B cell (primary cell): ENCODE results near the gene TAF1B. TPM values are rescaled to one million over a fixed set of nuclear protein-coding genes. Genes with fewer than 3 reads are reported as not detected.

ENCODE experiments used
- ATAC-seq: fragments of 200-7000 bp; cut with Tn5 transposase; one replicate; pipeline ENCODE4 v1.10.0; 2021; ENCODE audit warnings: low read depth, mild to moderate bottlenecking, moderate number of reproducible peaks, moderate library complexity
- CTCF ChIA-PET: fragments of 350-600 bp; sonication (Branson Sonifier 250); formaldehyde crosslinking; loops from one replicate; lab custom pipeline; 2021; ENCODE audit warnings: antibody characterized with exemption, inconsistent platforms; lab: Charles Lee
- POLR2A ChIA-PET: fragments of 350-600 bp; sonication (Branson Sonifier 250); formaldehyde crosslinking; loops from one replicate; lab custom pipeline; 2021; ENCODE audit warnings: antibody characterized with exemption; lab: Charles Lee
- DNase-seq: peaks from one replicate; pipeline ENCODE4 v3.0.0; 2013
- H2AFZ ChIP-seq: 2 replicates; pipeline ENCODE4 v1.6.1; 2012; ENCODE audit warnings: mild to moderate bottlenecking, low read depth, low read length; ENCODE audit not compliant: insufficient read depth, poor library complexity, severe bottlenecking
- H3K27ac ChIP-seq, 2 donors: 1 replicate in 1 of 2; 2 replicates in 1 of 2; pipeline ENCODE4 v1.5.1; 2012 to 2013; ENCODE audit warnings: low read length in 2 of 2, mild to moderate bottlenecking in 2 of 2, moderate library complexity in 1 of 2
- H3K27me3 ChIP-seq, 4 experiments: fragments of 200-600 bp in 1 of 4; sonication (generic) in 1 of 4; replicated peaks in 1 of 4; 1 replicate in 2 of 4; 2 replicates in 2 of 4; pipeline versions ENCODE4 v1.6.1 to v1.7.0; 2013 to 2016; ENCODE audit warnings: low read length in 3 of 4, mild to moderate bottlenecking in 2 of 4, mixed read lengths in 1 of 4, moderate library complexity in 1 of 4; ENCODE audit not compliant: insufficient read depth in 4 of 4, control insufficient read depth in 3 of 4; ENCODE audit errors: control extremely low read depth in 1 of 4
- H3K36me3 ChIP-seq, 2 experiments: replicated peaks in 1 of 2; 1 replicate in 1 of 2; 2 replicates in 1 of 2; pipeline versions ENCODE4 v1.6.1 to v1.7.1; 2013; ENCODE audit warnings: low read length in 1 of 2; ENCODE audit not compliant: insufficient read depth in 2 of 2, control insufficient read depth in 1 of 2; ENCODE audit errors: control extremely low read depth in 1 of 2, extremely low read depth in 1 of 2
- H3K4me1 ChIP-seq, 2 donors: fragments of 200-600 bp in 1 of 2; sonication (generic) in 1 of 2; 1 replicate in 1 of 2; 2 replicates in 1 of 2; pipeline versions ENCODE4 v1.5.1 to v1.6.1; 2013 to 2017; ENCODE audit warnings: low read length in 2 of 2; ENCODE audit not compliant: control insufficient read depth in 2 of 2, insufficient read depth in 2 of 2
- H3K4me2 ChIP-seq: replicated peaks from 2 replicates; pipeline ENCODE3; 2012; ENCODE audit warnings: mild to moderate bottlenecking, low read depth, low read length; ENCODE audit not compliant: poor library complexity, severe bottlenecking
- H3K4me3 ChIP-seq, 5 experiments: fragments of 200-600 bp in 1 of 5; sonication (generic) in 1 of 5; 1 replicate in 3 of 5; 2 replicates in 2 of 5; pipeline versions ENCODE4 v1.5.1 to v1.7.0; 2011 to 2016; ENCODE audit warnings: low read length in 4 of 5, mild to moderate bottlenecking in 4 of 5, low read depth in 2 of 5, control low read depth in 1 of 5, moderate library complexity in 1 of 5; ENCODE audit not compliant: insufficient read depth in 1 of 5; ENCODE audit errors: control extremely low read depth in 1 of 5, extremely low read depth in 1 of 5
- H3K79me2 ChIP-seq: fragments of 200-600 bp; sonication (generic); one replicate; pipeline ENCODE4 v1.6.0; 2016; ENCODE audit warnings: low read length; ENCODE audit not compliant: control insufficient read depth, insufficient read depth
- H3K9ac ChIP-seq: fragments of 200-600 bp; sonication (generic); 2 replicates; pipeline ENCODE4 v1.6.1; 2017; ENCODE audit warnings: mild to moderate bottlenecking, low read length, moderate library complexity
- H3K9me3 ChIP-seq, 3 donors: one replicate each; pipeline versions ENCODE4 v1.6.1 to v1.7.1; 2013; ENCODE audit warnings: low read length in 2 of 3; ENCODE audit not compliant: control insufficient read depth in 2 of 3, insufficient read depth in 1 of 3; ENCODE audit errors: control extremely low read depth in 1 of 3
- H4K20me1 ChIP-seq: 2 replicates; pipeline ENCODE4 v1.6.0; 2012; ENCODE audit warnings: mild to moderate bottlenecking, low read length; ENCODE audit not compliant: insufficient read depth, control insufficient read depth, poor library complexity, severe bottlenecking
- H3K27ac Mint-ChIP-seq: one replicate; pipeline ENCODE4 v1.8.0; 2021; ENCODE audit warnings: mixed read lengths
- H3K27me3 Mint-ChIP-seq: one replicate; pipeline ENCODE4 v1.8.0; 2021; ENCODE audit warnings: mixed read lengths
- H3K4me1 Mint-ChIP-seq: one replicate; pipeline ENCODE4 v1.8.0; 2021; ENCODE audit warnings: mixed read lengths
- H3K4me3 Mint-ChIP-seq: one replicate; pipeline ENCODE4 v1.8.0; 2021; ENCODE audit warnings: mixed read lengths
- H3K9me3 Mint-ChIP-seq: one replicate; pipeline ENCODE4 v1.8.0; 2022; ENCODE audit warnings: mixed read lengths; ENCODE audit not compliant: insufficient read depth
- EZH2 ChIP-seq: IDR thresholded peaks from 2 replicates; pipeline ENCODE4 v1.6.1; 2012; ENCODE audit warnings: borderline replicate concordance, low read depth, mild to moderate bottlenecking, moderate library complexity, low read length; ENCODE audit not compliant: insufficient read depth, poor library complexity, severe bottlenecking
- WGBS: methylation state at CpG from one replicate; pipeline ENCODE4 v1.1.5; 2013; ENCODE audit warnings: missing lambda C conversion rate; ENCODE audit not compliant: insufficient coverage; 5-methylcytosine and 5-hydroxymethylcytosine counted together
- intact Hi-C: fragments of 100-400 bp; cut with micrococcal nuclease; formaldehyde crosslinking; loops from one replicate; pipeline ENCODE4 v1.10.0; 2022
- polyA plus RNA-seq: library from polyadenylated mRNA; depleted of rRNA; stranded (reverse); fragments of >200 nt; gene quantifications from 2 replicates; pipeline ENCODE4 v1.2.3, GENCODE V29; 2012
- total RNA-seq, 2 donors: library from RNA; stranded (reverse); fragments of 120-200 nt in 1 of 2; gene quantifications; 1 replicate in 1 of 2; 2 replicates in 1 of 2; pipeline versions ENCODE4 v1.2.3 to v1.2.4, GENCODE V29; 2013 to 2022
- TF ChIP-seq, protein P1 (sequence below): fragments of 200-600 bp; IDR thresholded peaks from one replicate; pipeline ENCODE4 v1.8.0; 2022; ENCODE audit warnings: antibody characterized with exemption, mild to moderate bottlenecking

The TAF1B gene
- total and polyA plus RNA-seq, 2 donors (not counting 1 experiment from before 2014, with no cell fraction given) = 4.5 to 25.5 TPM

DNA sequence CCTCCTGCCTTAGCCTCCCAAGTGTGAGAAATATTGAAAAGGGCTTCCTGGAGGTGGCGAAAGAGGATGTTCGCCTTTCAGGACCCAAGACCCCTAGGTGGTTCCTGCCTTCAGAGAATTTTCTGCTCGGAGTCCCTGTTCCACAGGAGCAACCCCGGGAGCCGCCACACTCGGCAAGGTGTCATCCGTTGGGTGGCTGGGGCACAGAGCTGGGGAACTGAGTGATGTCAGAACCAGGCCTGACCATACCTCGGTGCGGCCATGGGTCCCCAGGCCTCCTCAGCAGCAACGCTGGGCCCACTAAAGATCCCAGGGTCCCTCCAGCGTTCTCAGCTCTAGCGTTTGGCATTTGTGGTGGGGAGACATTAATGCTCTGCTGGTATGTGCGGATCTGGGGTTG, 23.7 kb upstream of the TAF1B start:
- Histone ChIP-seq H3K4me2 (no peak overlapping the region), H3K27me3 (peaks cover 0 to 4% (median 0%) of the 10 kb centered on the region in 4 experiments), H4K20me1 (no peaks in the 10 kb centered on the region), H3K9me3 (no peaks in the 10 kb centered on the region), H3K36me3 (no peaks in the 10 kb centered on the region), H3K79me2 (no peaks in the 10 kb centered on the region), H2AFZ (no peak overlapping the region), H3K4me3 (no peak overlapping the region), H3K9ac (no peak overlapping the region), H3K4me1 (no peaks in the 10 kb centered on the region), H3K27ac (no peak overlapping the region)
- ChIA-PET CTCF (no interaction called here), POLR2A (no interaction called here)
- Mint-ChIP-seq H3K9me3 (no peaks in the 10 kb centered on the region), H3K27me3 (peaks cover 12% of the 10 kb centered on the region), H3K4me1 (no peaks in the 10 kb centered on the region), H3K4me3 (no peak overlapping the region), H3K27ac (no peak overlapping the region)
- TF ChIP-seq, protein P1, sequence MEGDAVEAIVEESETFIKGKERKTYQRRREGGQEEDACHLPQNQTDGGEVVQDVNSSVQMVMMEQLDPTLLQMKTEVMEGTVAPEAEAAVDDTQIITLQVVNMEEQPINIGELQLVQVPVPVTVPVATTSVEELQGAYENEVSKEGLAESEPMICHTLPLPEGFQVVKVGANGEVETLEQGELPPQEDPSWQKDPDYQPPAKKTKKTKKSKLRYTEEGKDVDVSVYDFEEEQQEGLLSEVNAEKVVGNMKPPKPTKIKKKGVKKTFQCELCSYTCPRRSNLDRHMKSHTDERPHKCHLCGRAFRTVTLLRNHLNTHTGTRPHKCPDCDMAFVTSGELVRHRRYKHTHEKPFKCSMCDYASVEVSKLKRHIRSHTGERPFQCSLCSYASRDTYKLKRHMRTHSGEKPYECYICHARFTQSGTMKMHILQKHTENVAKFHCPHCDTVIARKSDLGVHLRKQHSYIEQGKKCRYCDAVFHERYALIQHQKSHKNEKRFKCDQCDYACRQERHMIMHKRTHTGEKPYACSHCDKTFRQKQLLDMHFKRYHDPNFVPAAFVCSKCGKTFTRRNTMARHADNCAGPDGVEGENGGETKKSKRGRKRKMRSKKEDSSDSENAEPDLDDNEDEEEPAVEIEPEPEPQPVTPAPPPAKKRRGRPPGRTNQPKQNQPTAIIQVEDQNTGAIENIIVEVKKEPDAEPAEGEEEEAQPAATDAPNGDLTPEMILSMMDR = no peak
- ATAC-seq = no peak
- intact Hi-C loops = no loop called here
- 92% methylated on average over 11 of the region's 13 CpGs for WGBS
- no peak for DNase-seq

DNA sequence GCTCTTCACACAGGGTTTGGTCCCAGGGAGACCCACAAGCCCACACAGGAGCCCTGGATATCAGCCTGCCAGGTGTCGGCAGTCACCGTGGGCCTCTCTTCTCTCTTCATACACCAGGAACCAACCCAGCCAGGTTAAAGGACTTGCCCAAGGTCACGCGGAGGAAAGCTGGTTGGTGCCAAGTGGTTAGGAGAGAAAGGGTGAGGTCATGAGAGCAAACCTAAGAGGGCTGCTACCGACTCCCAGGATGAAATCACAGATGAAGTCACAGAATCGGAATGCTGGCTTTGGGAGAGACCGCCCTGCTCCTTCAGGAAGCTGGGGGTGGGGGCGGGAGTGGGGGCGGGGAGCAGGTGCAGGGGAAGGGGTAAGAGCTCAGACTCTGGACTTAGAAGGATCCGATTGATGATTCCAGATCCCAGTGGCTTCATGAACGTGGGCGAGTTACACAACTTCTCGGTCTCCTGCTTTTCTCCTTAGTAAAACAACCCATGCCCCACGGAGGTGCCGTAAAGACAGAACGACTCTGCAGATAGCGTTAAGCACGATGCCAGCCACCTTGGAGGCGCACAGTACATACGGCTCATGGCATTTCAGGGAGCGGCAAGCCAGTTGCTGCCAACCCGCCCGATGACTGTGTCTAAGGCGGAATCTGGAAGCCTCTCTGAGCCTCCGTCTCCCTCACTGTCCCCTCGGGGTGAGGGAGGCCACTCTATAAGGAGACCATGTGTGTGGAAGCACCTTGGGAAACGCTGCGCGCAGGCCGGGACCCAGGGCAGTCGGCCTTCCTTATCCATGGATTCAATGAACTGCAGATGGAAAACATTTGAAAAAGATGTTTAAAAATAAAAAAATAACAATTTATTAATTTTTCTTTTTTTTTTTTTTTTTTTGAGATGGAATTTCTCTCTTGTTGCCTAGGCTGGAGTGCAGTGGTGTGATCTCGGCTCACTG, 23.0 kb upstream of the TAF1B start:
- H3K36me3 ChIP-seq = no peaks in the 10 kb centered on the region
- 94% methylated on average over 20 of the region's 32 CpGs for WGBS
- H3K27me3 Mint-ChIP-seq = peaks cover 10% of the 10 kb centered on the region
- no peak for DNase-seq
- CTCF ChIA-PET = no interaction called here
- TF ChIP-seq EZH2 = no peak
- TF ChIP-seq, protein P1 = no peak
- no peaks in the 10 kb centered on the region for H3K9me3 Mint-ChIP-seq
- H3K27me3 ChIP-seq = peaks cover 0 to 2% (median under 1%) of the 10 kb centered on the region in 4 experiments
- no peak overlapping the region for H2AFZ ChIP-seq
- H3K27ac ChIP-seq = no peak overlapping the region
- H3K4me1 ChIP-seq = no peaks in the 10 kb centered on the region
- no peak overlapping the region for H3K4me3 ChIP-seq
- H3K4me3 Mint-ChIP-seq = no peak overlapping the region
- intact Hi-C loops = no loop called here
- POLR2A ChIA-PET = no interaction called here
- no peak for ATAC-seq
- H3K9ac ChIP-seq = no peak overlapping the region
- H3K9me3 ChIP-seq = no peaks in the 10 kb centered on the region
- H3K4me2 ChIP-seq = no peak overlapping the region
- H3K4me1 Mint-ChIP-seq = no peaks in the 10 kb centered on the region
- H3K27ac Mint-ChIP-seq = no peak overlapping the region
- H3K79me2 ChIP-seq = no peaks in the 10 kb centered on the region
- no peaks in the 10 kb centered on the region for H4K20me1 ChIP-seq
